Activated T-helper 1 cell treated with anti-CD3 and anti-CD28 coated beads, Interleukin-2, amount 50 U/mL, for 16 hours (primary cell): ENCODE results near the gene RPS28.
A peak's percentile ranks its signal among the peaks of the same experiment; 100 is the strongest.
"Not testable (repeated sequence)": the region's sequence is repeated elsewhere in the genome, so short reads cannot be mapped to it uniquely, and the experiment has no call there.

ENCODE experiments used
- DNase-seq, 2 donors: peaks; one replicate each; pipeline ENCODE4 v3.0.0-alpha.2; 2020; ENCODE audit warnings: low read depth in 1 of 2, low spot score in 1 of 2

RPS28 gene

GRCh38 chr19:8341504-8341903, 20.2 kb downstream of the RPS28 start:
- not testable (repeated sequence) for DNase-seq

GRCh38 chr19:8342316-8342683, 21.0 kb downstream of the RPS28 start:
- DNase-seq = no peak

- DNase-seq = peak; percentile 80 to 86
These were observed 21.6 kb downstream of the RPS28 start, which contains the start of gene KANK3 for GRCh38 chr19:8342684-8343482. TSS of gene KANK3 (minus strand) at chr19:8343262. CDS start at chr19:8337828, 5,434 bp downstream.

- DNase-seq = no peak
These were observed 22.2 kb downstream of the RPS28 start for GRCh38 chr19:8343483-8343844.

GRCh38 chr19:8349629-8350372, 28.5 kb downstream of the RPS28 start:
- not testable (repeated sequence) for DNase-seq

GRCh38 chr19:8352134-8352827, 31.0 kb downstream of the RPS28 start:
- DNase-seq = no peak

GRCh38 chr19:8352845-8353244, 31.5 kb downstream of the RPS28 start:
- DNase-seq = not testable (repeated sequence)

GRCh38 chr19:8355631-8356402, 34.5 kb downstream of the RPS28 start:
- DNase-seq = no peak

GRCh38 chr19:8357007-8357521, 35.8 kb downstream of the RPS28 start:
- no peak for DNase-seq

- no peak for DNase-seq
These were observed 37.7 kb downstream of the RPS28 start for GRCh38 chr19:8358948-8359347.

- no peak for DNase-seq
These were observed 38.9 kb downstream of the RPS28 start for GRCh38 chr19:8360196-8360595.

- DNase-seq = no peak
These were observed 40.9 kb downstream of the RPS28 start for GRCh38 chr19:8361921-8362793.

GRCh38 chr19:8363803-8364771, 42.8 kb downstream of the RPS28 start, which contains the start of gene ANGPTL4:
TSS of gene ANGPTL4 (plus strand) at chr19:8364155. CDS start at chr19:8364322, 167 bp downstream.
- DNase-seq = peak in 1 of 2 donors; percentile 27

GRCh38 chr19:8366121-8366581, 44.9 kb downstream of the RPS28 start:
- no peak for DNase-seq

GRCh38 chr19:8366961-8367326, 45.6 kb downstream of the RPS28 start:
- DNase-seq = no peak

- no peak for DNase-seq
These were observed 46.2 kb downstream of the RPS28 start for GRCh38 chr19:8367327-8368001.

GRCh38 chr19:8370176-8371010, 49.1 kb downstream of the RPS28 start:
- DNase-seq = no peak
